Endodermal cell (in vitro differentiated cells): ENCODE data around the gene BACH2. TPM values are rescaled to one million over a fixed set of nuclear protein-coding genes. Genes with fewer than 3 reads are reported as not detected.

Source experiments
- DNase-seq: peaks from one replicate; pipeline ENCODE4 v3.0.0-alpha.2; 2017
- H3K27ac ChIP-seq: 2 replicates; pipeline ENCODE4 v1.5.1; 2013; ENCODE audit warnings: mild to moderate bottlenecking, low read depth, low read length, moderate library complexity
- H3K27me3 ChIP-seq: 2 replicates; pipeline ENCODE4 v1.6.1; 2013; ENCODE audit warnings: mild to moderate bottlenecking, low read length, moderate library complexity; ENCODE audit not compliant: insufficient read depth, control insufficient read depth, poor library complexity, severe bottlenecking
- H3K36me3 ChIP-seq: 2 replicates; pipeline ENCODE4 v1.7.0; 2013; ENCODE audit warnings: mild to moderate bottlenecking, low read length, moderate library complexity; ENCODE audit not compliant: control insufficient read depth, insufficient read depth
- H3K4me1 ChIP-seq: one replicate; pipeline ENCODE4 v1.7.0; 2013; ENCODE audit warnings: low read length; ENCODE audit not compliant: control insufficient read depth, insufficient read depth
- H3K4me3 ChIP-seq: 2 replicates; pipeline ENCODE4 v1.5.1; 2013; ENCODE audit warnings: mild to moderate bottlenecking, low read length, moderate library complexity
- H3K9ac ChIP-seq: 2 replicates; pipeline ENCODE4 v1.6.1; 2013; ENCODE audit warnings: mild to moderate bottlenecking, low read length, moderate library complexity; ENCODE audit not compliant: poor library complexity, severe bottlenecking; ENCODE audit errors: extremely low read depth
- H3K9me3 ChIP-seq: 2 replicates; pipeline ENCODE4 v1.6.1; 2013; ENCODE audit warnings: mild to moderate bottlenecking, low read length, moderate library complexity; ENCODE audit not compliant: control insufficient read depth
- H3K27ac Mint-ChIP-seq: 2 replicates; pipeline ENCODE4 v1.8.0; 2020; ENCODE audit warnings: mixed read lengths
- H3K27me3 Mint-ChIP-seq: 2 replicates; pipeline ENCODE4 v1.8.0; 2021; ENCODE audit warnings: mild to moderate bottlenecking, mixed read lengths; ENCODE audit not compliant: insufficient read depth
- H3K36me3 Mint-ChIP-seq: 2 replicates; pipeline ENCODE4 v1.8.0; 2020; ENCODE audit warnings: low read depth, mixed read lengths
- H3K4me1 Mint-ChIP-seq: 2 replicates; pipeline ENCODE4 v1.8.0; 2020; ENCODE audit warnings: mixed read lengths
- H3K4me3 Mint-ChIP-seq: 2 replicates; pipeline ENCODE4 v1.8.0; 2020; ENCODE audit warnings: mild to moderate bottlenecking, moderate library complexity, mixed read lengths
- H3K9me3 Mint-ChIP-seq: 2 replicates; pipeline ENCODE4 v1.8.0; 2020; ENCODE audit warnings: mild to moderate bottlenecking, mixed read lengths
- WGBS, 2 experiments: methylation state at CpG; one replicate each; pipeline versions ENCODE4 v1.1.5 to v1.1.7; 2013; ENCODE audit warnings: missing lambda C conversion rate in 2 of 2, mixed read lengths in 1 of 2; ENCODE audit not compliant: insufficient coverage in 1 of 2, insufficient read length in 1 of 2; 5-methylcytosine and 5-hydroxymethylcytosine counted together
- total RNA-seq, 2 donors: library from RNA; stranded (reverse); fragmentation: NEBNext Ultra II Directional in 1 of 2; extraction: Animal tissue kit (Norgen Biotek cat#: 25700) in 1 of 2; gene quantifications; 2 replicates in 1 of 2; 3 replicates in 1 of 2; pipeline ENCODE4 v1.2.1, GENCODE V29; 2021
- TF ChIP-seq, protein P1 (sequence below): fragments of 200-600 bp; sonication (generic); conservative IDR thresholded peaks from 2 replicates; pipeline ENCODE4 v1.5.0; 2021; ENCODE audit warnings: antibody characterized with exemption, mild to moderate bottlenecking

The BACH2 gene
- total RNA-seq, 2 donors from 2014 or later, result 11.0 to 22.3 TPM

DNA sequence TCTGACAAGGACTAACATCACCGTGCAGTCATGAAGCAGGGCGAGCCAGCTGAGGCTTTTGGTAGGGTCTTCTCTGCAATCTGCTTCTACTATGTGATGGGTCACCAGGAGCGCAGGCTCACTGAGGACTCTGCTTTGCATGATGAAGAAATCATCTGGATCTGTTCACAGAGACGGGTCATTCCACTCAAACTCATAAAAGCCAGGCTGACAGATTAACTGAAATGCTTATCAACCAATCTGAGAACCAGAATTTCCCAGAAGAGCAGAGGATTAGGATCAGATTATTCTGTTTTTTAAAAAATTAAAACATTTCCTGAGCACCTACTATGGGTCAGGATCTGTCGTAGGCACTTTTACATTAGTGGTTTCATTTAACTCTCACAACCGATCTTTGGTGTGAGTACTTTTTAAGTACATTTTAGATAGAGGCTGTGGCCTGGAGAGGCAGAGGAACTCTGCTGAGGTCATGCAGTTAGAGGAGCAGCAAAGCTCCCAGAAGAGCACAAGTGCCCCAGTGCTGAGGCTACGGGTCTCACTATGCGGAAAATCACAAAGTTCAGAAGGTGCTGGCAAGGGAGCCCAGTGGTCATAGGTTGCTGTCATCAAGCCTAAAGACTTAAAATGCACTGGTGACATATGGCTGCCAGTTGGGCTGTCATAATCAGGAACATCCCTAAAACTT lies 109.1 kb downstream of the BACH2 start:
- Histone ChIP-seq H3K9me3 (no peaks in the 10 kb centered on the region), H3K4me3 (no peak overlapping the region), H3K36me3 (no peaks in the 10 kb centered on the region), H3K27me3 (no peaks in the 10 kb centered on the region), H3K27ac (no peak overlapping the region), H3K9ac (no peak overlapping the region), H3K4me1 (peaks cover 8% of the 10 kb centered on the region)
- 93 to 95% methylated on average over 4 to 8 of the region's 8 CpGs for WGBS, 2 experiments
- Mint-ChIP-seq H3K4me1 (peaks cover 7% of the 10 kb centered on the region), H3K4me3 (no peak overlapping the region), H3K27me3 (no peaks in the 10 kb centered on the region), H3K36me3 (peaks cover 5% of the 10 kb centered on the region), H3K27ac (no peak overlapping the region), H3K9me3 (no peaks in the 10 kb centered on the region)
- no peak for DNase-seq
- TF ChIP-seq, protein P1, sequence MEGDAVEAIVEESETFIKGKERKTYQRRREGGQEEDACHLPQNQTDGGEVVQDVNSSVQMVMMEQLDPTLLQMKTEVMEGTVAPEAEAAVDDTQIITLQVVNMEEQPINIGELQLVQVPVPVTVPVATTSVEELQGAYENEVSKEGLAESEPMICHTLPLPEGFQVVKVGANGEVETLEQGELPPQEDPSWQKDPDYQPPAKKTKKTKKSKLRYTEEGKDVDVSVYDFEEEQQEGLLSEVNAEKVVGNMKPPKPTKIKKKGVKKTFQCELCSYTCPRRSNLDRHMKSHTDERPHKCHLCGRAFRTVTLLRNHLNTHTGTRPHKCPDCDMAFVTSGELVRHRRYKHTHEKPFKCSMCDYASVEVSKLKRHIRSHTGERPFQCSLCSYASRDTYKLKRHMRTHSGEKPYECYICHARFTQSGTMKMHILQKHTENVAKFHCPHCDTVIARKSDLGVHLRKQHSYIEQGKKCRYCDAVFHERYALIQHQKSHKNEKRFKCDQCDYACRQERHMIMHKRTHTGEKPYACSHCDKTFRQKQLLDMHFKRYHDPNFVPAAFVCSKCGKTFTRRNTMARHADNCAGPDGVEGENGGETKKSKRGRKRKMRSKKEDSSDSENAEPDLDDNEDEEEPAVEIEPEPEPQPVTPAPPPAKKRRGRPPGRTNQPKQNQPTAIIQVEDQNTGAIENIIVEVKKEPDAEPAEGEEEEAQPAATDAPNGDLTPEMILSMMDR, result no peak

DNA sequence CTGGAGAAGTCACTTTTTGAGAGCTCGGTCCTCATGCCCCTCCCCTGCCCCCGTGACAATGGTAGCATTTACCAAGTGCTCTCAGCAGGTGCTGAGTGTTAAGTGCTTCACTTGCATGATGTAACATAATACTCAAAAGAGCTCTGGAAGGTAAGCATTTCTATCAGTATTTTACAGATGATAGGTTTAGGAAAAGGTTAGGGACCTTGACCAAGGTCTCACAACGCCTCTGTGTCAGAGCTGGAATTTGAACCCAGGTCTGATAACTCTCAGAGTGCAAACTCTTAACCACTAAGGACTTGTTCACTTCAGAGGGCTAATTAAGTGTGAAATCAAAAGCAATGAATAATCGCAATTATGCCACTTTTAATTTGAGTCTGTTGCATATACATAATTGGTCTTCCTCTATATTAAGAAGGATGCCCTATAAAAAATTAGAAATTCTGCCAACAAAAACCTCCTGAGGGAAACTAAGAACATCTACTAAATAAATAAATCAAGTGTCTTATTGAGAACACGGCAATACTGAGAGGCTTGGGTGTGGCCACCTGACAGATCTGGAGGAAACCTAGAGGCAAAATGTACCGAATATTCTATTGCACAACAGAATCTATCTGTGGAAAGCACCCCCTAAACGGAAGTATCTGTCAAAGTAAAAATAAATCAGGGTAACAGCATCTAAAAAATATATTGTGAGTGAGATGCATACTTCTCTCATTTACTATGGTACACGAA lies 109.8 kb downstream of the BACH2 start:
- H3K4me3 Mint-ChIP-seq, result no peak overlapping the region
- no peak for DNase-seq
- H3K27ac Mint-ChIP-seq, result no peak overlapping the region
- H3K27me3 Mint-ChIP-seq, result no peaks in the 10 kb centered on the region
- no peak overlapping the region for H3K9ac ChIP-seq
- H3K27ac ChIP-seq, result no peak overlapping the region
- no peaks in the 10 kb centered on the region for H3K9me3 ChIP-seq
- WGBS, 2 experiments, result 87 to 88% methylated on average over 5 to 8 of the region's 8 CpGs
- peaks cover 8% of the 10 kb centered on the region for H3K4me1 ChIP-seq
- peaks cover 7% of the 10 kb centered on the region for H3K4me1 Mint-ChIP-seq
- no peaks in the 10 kb centered on the region for H3K9me3 Mint-ChIP-seq
- TF ChIP-seq, protein P1, result no peak
- H3K27me3 ChIP-seq, result no peaks in the 10 kb centered on the region
- H3K4me3 ChIP-seq, result no peak overlapping the region
- peaks cover 5% of the 10 kb centered on the region for H3K36me3 Mint-ChIP-seq
- no peaks in the 10 kb centered on the region for H3K36me3 ChIP-seq

DNA sequence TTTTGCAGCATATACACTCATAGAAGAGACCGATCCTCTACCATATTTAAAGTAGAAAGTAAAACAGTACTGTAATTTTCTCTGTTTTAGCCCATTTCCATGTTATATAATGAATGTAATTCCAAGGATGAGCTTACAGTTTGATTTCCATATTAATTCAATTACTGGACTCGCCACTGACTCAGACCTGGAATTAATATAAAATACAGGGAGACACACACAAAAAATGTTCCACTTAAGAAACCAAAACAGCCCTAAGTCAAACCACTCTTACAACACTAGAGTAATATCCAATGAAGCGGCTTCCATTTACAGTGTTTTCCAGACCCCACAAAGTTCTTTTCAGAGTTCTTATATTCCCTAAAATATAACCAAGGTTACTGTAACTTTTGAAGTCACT lies 110.6 kb downstream of the BACH2 start:
- H3K27me3 ChIP-seq, result no peaks in the 10 kb centered on the region
- 96 to 100% methylated on average over 1 to 2 of the region's 3 CpGs for WGBS, 2 experiments
- H3K9me3 Mint-ChIP-seq, result no peaks in the 10 kb centered on the region
- H3K4me3 Mint-ChIP-seq, result no peak overlapping the region
- peaks cover 7% of the 10 kb centered on the region for H3K4me1 Mint-ChIP-seq
- no peaks in the 10 kb centered on the region for H3K27me3 Mint-ChIP-seq
- peaks cover 5% of the 10 kb centered on the region for H3K36me3 Mint-ChIP-seq
- no peak overlapping the region for H3K27ac Mint-ChIP-seq
- no peaks in the 10 kb centered on the region for H3K9me3 ChIP-seq
- H3K36me3 ChIP-seq, result no peaks in the 10 kb centered on the region
- H3K9ac ChIP-seq, result no peak overlapping the region
- no peak for DNase-seq
- H3K27ac ChIP-seq, result no peak overlapping the region
- no peak overlapping the region for H3K4me3 ChIP-seq
- TF ChIP-seq, protein P1, result no peak
- H3K4me1 ChIP-seq, result peaks cover 8% of the 10 kb centered on the region
